Erythroblast (primary cell): Measurements from ENCODE around the gene C21orf58.

Experiments used
- DNase-seq, 2 experiments: peaks; one replicate each; lab custom pipeline; 2025; lab: John Stamatoyannopoulos, UW
- GATA1 ChIP-seq: IDR thresholded peaks from 2 replicates; pipeline ENCODE4 v1.6.1; 2011; ENCODE audit warnings: low read depth, mild to moderate bottlenecking, control low read depth, low read length, moderate library complexity
- POLR2A ChIP-seq: IDR thresholded peaks from 2 replicates; pipeline ENCODE4 v1.6.1; 2011; ENCODE audit warnings: mild to moderate bottlenecking, low read length

Gene C21orf58

DNA sequence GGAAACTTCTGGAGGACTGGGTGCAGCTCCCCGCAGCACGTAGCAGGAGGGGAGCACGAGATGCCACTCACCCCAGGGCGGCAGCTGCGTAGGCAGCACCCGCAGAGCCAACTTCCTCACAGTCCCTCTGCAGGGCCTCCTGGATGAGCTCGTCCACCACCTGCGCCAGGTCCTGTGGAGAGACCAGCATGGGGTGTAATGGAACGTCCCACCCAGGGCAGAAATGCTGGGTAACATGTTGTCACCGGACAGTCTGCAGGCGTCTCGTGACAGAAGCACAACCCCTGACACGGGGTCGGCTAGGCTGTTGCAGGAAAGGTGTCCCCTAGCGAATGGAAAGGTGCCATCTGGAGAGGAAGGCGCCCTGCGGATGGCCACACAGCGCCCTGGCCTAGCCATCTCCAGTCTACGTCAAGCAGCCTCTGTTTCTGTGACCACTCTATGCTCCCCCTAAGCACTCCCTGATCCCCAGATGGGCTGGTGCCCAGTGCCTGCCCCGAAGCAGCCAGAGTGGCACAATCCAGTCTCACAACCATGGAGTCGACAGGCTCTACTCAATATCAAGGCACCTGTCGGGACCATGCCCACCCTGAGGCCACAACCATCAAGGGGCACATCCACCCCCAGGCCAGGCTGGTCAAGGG lies 59.5 kb downstream of the C21orf58 start:
- TF ChIP-seq POLR2A (no peak), GATA1 (no peak)
- DNase-seq = no peak

DNA sequence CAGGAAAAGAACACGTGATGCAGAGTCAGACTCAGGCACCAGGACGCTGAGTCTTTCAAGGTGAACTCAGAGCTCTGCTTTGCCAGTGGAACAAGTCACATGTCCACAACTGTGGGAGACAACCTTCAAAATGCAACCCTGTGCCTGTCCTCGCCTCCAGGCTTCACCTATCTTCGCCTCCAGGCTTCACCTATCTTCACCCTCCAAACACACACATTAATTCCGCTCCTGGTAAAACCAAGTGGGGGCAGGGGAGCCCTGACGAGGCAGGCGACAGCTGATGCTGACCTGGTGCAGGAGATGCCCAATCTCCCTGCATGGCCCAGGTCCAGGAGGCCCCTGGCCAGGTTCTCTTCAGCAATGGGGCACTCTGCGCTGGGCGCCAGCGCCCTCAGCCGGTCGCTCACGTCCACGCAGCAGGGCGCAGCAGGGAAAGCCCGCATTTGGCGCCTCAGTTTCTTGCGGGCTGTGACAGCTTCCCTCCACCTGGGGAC lies 67.1 kb downstream of the C21orf58 start:
- TF ChIP-seq GATA1 (no peak), POLR2A (no peak)
- no peak for DNase-seq

DNA sequence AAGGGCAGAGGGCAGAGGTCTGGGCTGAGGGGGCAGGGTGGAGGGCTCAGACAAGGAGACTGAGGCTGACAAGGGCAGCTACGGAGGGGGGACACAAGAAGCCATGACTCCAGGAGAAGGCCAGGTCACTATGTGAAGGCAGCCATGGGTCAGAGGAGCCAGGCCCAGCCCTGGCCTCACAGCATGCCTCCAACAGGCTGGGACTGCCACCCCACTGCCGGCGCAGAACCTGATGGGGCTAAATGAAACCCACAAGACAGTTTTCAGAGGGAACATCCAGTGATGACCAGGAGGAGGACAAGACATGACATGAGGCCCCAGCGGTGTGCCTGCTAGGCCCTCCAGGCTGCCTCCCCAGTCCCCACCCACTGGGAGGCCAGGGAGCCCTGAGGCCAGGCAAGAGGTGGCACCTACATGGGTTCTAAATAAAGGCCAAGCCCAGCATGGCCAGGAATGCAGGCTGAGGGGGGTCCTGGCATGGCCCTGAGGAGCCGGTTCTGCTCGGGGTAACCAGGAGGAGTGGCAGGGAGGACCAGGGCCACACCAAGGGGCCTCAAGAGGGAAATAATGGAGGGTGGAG lies 67.8 kb downstream of the C21orf58 start:
- TF ChIP-seq POLR2A = no peak
- DNase-seq = no peak

DNA sequence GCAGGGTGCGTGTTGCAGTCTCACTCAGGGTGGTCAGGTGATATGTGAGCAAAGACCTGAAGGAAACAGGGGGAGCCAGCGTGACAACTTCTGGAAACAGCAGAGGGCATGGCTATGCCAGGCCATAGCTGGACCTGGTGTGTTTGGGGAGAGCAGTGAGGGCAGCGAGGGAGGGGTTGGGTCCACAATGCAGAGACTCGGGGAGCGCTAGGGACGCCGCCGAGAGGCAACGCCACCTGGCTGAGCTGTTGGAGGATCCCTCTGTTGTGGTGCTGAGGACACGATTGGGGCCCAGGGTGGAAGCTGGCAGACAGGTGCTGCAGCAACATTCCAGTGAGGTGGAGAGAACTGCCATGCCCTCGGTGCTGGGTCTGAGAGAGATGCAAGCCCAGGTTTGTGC lies 68.5 kb downstream of the C21orf58 start:
- TF ChIP-seq POLR2A = no peak
- no peak for TF ChIP-seq GATA1
- DNase-seq = no peak

DNA sequence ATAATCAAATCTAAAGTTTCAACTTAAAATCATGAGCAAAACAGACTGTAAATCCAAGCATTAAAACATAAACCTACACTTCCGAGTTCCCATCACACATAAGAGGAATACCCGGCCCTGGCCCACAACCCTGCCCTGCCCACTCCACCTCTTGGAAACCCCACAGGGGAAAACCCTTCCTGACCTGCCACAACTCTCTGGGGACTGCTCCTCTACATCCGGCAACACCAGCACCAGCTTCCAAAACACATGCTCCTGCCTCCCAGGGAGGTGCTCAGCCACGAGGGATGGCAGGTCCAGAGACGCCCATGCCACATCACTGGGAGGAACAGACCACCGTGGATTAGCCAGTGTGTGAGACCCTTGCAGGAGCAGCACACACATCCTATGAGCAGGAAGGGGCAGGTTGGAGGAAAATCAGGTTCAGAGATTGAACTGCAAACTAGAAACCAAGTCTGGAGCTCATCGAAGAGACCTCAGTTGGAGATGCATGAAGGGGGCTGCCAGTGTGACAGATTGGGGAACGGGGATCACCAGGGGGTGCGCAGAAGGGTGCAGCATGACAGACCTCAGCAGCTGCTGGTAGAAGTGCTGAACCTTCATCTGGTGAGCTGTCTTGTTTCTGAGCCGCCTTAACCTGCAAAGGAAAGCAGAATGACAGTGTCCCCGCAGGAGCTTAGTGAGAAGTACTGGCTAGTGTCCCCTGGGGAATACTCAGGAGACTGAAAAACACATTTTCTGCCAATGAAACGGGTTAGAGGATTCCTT lies 69.3 kb downstream of the C21orf58 start:
- TF ChIP-seq GATA1 (no peak), POLR2A (no peak)
- no peak for DNase-seq

DNA sequence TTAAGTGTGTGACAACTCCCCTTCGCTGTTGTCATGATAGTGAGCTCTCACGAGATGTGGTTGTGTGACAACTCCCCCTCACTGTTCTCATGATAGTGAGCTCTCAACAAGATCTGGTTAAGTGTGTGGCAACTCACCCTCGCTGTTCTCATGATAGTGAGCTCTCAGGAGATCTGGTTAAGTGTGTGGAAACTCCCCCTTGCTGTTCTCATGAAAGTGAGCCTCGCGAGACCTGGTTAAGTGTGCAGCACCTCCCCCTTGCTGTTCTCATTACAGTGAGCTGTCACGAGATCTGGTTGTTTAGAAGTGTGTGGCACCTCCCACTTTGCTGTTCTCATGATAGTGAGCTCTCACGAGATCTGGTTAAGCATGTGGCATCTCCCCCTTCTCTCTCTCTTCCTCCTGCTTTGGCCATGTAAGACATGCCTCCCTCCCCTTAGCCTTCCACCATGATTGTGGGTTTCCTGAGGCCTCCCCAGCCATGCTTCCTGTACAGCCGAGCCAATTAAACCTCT lies 70.0 kb downstream of the C21orf58 start:
- TF ChIP-seq GATA1 = no peak
- TF ChIP-seq POLR2A = no peak
- peak; percentile 65 to 82 for DNase-seq

DNA sequence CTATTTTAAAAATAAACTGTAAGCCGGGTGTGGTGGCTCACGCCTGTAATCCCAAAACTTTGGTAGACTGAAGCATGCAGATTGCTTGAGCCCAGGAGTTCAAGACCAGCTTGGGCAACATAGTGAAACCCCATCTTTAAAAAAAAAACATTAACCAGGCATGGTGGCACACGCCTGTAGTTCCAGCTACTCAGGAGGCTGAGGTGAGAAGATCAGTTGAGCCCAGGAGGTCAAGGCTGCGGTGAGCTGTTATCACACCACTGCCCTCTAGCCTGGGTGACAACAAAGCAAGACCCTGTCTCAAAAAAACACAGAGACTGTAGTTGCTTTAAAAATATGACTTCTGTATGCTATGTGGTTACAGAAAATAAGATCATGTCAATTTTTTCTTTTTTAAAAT lies 70.8 kb downstream of the C21orf58 start:
- no peak for DNase-seq

More for the DNA sequence above, 70.8 kb downstream of the C21orf58 start:
- TF ChIP-seq POLR2A = no peak
- no peak for TF ChIP-seq GATA1
